HuH-7.5 (cell line): Measurements from ENCODE around the gene MIEF2.
A peak's percentile ranks its signal among the peaks of the same experiment; 100 is the strongest.

ENCODE experiments used
- DNase-seq: peaks from one replicate; pipeline ENCODE4 v3.0.0; 2011; ENCODE audit warnings: low spot score

MIEF2 gene

DNA sequence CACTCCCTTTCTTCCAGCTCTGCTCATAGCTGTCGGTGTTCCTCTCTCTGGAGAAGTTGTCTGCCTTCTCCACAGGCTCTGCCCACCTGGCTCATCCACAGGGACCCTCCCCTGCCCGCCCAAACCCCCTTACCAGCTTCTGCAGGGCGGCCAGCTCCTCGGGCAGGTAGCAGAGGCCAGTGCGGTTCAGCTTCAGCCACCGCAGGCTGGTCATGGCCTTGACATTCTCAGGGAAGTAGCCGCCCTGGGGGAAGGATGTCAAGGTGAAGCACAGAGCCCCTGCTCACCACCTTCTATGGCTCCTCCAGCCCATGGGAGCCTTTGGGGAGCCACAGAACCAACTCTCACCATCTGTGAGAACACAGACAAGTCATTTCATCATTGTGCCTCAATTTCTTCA is 3.7 kb upstream of the MIEF2 start:
- no peak for DNase-seq

DNA sequence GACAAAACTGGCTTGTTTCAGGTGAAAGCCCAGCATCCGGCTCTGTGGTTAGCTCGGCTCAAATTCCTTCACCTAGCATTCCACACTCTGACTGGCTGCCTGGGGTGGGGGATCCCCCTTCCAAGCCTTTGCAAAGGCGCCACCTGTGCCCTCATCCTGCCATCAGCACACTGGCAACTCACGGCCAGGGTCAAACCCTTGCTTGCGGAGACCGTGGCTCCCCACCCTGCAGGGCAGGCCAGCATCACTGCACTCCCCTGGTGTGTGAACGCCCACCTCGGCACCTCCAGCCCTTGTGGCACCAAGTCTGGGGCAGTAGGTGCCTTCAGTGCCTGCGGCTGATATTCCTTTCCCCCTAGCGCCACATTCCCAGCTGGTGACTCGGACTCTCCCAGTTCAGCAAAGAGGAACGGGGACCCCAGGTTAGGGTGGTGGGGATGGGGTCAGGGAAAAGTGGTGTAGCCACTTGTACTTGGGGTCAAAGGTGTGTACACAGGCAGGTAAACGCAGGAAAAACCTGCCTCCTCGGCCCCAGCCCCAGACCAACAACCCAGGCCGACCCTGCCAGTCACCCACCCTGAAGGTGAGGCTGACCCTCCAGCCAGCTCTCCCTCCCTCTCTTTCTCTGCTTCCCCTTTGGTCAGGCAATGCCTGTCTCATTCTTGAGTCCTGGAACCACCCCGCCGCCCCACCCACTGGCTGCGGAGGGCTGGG is 3.0 kb upstream of the MIEF2 start:
- peak; percentile 64 for DNase-seq

DNA sequence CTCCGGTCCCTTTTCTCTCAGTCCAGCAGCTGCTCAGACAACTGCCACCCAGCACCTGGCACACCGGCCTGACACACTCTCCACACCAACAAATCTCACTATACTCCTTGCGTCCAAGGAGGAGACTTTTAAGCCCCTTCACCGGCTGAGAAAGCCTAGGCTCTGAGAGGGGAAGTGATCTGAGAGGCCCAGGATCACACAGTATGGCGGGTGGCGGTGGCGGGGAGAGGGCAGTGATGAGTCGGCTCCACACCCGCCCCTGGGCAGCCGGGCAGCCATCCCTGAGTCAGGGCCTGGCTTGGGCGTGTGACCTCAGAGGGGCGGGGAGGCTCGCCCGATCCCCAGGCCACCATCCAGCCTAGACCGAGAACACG is 2.5 kb upstream of the MIEF2 start:
- peak; percentile 83 for DNase-seq

DNA sequence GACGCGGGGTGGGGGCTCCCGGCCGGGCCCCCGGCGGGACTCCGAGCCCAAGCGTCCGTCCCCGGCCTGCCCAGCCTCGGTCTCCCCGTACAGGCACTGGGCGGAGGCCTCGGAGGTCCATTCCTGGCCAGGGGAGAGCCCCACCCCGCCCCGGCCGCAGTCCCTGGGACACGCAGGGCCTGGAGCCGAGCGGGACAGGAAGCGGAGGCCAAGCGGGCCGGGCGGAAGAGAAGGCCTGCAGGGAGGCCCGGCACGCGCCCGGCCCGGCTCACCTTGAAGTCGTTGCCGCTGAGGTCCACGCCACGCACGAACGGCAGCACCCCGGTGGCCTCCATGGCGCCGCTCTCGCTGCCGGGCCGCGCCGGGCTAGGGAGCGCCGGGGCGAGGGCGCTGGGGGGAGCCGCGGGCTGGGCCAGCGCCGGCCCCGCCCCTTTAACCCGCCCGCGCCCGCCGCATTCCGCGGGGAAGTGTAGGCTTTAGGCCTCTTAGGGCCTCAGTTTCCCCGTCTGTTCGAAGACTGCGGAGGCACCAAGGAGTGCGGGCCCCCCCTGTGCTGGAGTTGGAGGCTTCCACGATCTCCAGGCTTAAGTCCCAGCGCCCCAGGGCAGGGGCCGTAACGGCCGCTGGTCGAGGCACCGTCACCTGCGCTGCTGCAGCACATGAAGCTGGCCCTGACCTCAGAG is 2.0 kb upstream of the MIEF2 start, which contains the start of gene FLII:
FLII (minus strand) TSS at position 383 of the 683 bp plus-strand sequence; CDS start at position 335, 48 bp downstream.
- peak; percentile 67 for DNase-seq

DNA sequence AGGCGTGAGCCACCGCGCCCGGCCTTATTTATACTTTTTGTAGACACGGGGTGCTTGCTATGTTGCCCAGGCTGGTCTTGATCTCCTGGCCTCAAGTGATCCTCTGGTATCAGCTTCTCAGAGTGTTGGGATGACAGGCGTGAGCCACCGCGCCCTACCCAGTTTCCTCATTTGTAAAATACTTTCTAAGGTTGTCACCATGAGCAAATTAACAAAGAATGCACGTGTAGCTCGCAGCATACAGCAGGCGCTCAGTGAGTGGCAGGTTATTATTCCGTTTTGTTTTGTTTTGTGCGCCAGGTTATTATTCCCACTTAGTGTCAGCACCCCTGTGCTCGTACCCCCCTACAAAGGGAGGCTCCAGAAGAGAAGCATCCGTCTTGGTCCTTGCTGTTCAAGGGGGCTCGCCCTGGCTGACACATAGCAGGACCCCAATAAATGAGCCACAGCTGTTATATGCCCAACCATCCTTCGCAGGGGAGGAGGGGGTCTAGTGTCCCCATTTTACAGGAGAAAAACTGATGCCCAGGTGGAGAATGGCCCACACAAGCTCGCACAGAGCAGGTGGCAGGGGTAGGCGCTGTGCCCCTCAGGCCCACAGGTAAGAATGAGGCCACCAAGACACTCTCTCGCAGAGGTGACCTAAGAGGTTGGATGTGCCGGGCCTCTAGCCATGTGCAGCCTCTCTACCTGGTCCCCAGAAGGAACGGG is 686 bp upstream of the MIEF2 start:
- no peak for DNase-seq

DNA sequence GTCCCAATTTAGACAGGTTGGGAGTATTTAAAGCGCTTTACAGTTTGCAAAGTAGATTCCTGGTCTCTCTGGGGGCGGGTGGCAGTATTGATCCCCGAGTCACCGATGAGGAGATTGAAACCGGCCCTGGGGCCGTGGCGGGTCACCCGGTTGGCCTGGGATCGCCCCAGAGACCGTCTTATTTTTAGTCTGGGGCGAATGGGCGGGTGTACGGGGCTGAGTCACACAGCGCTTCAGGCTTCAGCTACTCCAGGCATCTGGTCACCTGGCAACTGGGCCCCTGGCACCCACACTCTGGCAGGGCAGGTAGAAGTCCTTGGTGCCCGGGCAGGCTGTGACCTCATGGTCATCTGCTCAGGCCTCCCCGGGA is 669 bp downstream of the MIEF2 start:
- DNase-seq, result peak; percentile 59

DNA sequence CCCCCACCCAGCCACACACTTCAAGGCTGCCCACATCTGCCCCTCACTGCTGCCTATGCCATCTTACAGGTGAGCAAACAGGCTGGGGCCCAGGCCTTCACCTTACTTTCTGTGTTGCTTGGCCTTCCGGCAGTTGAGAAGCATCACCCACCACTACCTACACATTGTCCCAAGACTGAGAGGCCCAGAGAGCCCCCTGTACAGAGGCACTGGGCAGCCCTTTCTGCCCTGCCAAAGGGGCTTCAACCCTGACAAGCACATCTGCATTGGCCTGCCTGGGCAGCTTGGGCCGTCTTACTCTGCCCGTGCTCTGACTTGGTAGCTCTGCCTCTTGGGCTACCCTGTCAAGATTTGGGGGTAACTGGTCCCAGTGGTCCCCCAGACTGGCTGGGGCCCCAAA is 1.2 kb downstream of the MIEF2 start:
- no peak for DNase-seq

DNA sequence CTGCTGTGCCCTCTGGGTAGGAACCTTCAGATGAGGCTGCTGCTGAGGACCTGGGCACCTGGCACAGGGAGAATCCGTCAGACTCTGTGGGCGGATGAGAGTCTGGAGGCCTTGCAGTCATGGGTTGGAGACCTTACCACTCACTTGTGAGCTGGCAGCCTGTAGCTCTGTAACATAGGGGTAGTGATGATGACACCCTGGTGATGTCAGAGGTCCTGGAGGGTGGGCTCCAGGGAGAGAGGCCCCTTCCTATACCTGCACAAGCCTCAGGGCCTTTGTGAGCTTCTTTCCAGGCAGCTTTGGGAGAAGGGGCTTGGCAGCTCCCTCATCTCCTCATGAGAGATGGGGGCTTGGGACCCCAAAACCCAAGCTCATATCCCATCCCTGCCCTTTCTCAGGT is 1.6 kb downstream of the MIEF2 start:
- DNase-seq, result no peak

DNA sequence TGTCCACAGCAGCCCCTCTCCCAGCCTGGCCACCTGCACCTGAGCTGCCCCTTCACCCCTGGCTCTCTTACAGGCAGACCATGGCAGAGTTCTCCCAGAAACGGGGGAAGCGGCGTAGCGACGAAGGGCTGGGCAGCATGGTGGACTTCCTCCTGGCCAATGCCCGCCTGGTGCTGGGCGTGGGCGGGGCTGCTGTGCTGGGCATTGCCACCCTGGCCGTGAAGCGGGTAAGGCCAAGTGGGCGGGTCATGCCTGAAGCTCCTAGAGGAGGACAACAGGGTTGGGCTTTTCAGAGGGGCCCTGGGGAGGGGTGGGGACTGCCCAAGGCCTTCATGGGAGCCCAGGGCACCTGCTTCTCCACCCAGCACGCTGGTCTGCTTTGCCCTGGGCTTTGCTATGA is 2.2 kb downstream of the MIEF2 start:
- DNase-seq, result no peak

DNA sequence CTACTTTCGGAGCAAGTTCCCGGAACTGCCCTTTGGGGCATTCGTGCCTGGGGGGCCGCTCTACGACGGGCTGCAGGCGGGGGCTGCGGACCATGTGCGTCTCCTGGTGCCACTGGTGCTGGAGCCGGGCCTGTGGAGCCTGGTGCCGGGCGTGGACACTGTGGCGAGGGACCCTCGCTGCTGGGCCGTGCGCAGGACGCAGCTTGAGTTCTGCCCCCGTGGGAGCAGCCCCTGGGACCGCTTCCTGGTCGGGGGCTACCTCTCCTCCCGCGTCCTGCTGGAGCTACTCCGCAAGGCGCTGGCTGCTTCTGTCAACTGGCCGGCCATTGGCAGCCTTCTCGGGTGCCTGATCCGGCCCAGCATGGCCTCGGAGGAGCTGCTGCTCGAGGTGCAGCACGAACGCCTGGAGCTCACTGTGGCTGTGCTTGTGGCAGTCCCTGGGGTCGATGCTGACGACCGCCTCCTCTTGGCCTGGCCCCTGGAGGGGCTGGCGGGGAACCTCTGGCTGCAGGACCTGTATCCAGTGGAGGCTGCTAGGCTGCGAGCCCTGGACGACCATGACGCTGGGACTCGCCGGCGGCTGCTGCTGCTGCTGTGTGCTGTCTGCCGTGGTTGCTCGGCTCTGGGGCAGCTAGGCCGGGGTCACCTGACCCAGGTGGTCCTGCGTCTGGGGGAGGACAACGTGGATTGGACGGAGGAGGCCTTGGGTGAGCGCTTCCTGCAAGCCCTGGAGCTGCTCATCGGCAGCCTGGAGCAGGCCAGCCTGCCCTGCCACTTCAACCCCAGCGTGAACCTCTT is 3.6 kb downstream of the MIEF2 start:
- no peak for DNase-seq

DNA sequence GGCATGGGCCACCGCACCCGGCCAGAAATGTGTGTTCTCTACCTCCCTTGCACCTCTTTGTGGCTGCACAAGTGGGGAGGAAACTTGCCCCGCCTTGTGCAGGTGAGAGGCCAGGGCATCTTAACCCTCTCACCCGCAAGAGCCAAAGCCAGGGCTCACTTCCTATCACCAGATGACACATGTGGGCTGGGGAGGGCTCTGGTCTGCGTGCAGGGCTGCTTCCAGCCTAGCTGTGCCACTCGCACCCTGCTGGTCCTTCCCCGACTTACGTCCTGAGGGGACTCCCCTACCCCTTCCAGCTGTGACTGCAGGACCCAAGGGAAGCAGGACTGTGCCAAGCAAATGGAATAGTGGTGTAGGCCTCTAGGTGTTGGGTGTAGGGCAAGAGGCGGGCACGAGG is 6.9 kb downstream of the MIEF2 start:
- no peak for DNase-seq

DNA sequence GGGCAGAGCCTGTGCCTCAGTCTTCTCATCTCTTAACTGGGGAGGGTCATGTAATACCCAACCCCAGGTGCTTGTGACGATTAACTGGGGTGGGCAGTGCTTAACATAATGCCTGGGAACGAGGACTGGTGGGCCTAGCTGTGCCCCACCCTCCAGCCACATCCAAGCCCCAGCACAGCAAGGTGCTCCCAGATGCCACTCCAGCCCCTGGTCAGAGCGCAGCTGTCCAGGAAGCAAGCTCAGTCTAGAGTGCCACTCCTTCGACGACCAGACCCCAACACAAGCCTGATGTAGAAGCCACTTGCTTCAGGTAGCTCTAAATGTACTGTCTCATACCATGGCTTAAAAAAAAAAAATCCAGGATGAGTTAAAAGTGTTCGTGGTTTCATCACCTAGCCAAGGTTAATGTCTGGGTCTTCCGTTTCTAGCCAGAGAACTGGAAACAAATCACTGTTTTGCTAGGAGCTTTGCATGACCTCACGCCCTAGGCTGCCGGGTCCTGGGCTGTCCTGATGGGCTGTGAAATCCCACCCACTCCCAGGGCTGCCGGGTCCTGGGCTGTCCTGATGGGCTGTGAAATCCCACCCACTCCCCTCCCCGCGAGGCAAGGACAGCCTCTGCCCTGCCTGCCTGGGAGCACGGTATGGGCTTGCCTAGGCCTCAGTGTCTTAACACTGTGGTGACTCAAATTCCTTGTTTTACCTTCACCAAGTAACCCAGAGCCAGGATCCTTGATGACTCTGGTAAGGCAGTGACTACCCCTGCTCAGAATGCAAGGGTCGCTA is 7.7 kb downstream of the MIEF2 start:
- DNase-seq, result no peak

DNA sequence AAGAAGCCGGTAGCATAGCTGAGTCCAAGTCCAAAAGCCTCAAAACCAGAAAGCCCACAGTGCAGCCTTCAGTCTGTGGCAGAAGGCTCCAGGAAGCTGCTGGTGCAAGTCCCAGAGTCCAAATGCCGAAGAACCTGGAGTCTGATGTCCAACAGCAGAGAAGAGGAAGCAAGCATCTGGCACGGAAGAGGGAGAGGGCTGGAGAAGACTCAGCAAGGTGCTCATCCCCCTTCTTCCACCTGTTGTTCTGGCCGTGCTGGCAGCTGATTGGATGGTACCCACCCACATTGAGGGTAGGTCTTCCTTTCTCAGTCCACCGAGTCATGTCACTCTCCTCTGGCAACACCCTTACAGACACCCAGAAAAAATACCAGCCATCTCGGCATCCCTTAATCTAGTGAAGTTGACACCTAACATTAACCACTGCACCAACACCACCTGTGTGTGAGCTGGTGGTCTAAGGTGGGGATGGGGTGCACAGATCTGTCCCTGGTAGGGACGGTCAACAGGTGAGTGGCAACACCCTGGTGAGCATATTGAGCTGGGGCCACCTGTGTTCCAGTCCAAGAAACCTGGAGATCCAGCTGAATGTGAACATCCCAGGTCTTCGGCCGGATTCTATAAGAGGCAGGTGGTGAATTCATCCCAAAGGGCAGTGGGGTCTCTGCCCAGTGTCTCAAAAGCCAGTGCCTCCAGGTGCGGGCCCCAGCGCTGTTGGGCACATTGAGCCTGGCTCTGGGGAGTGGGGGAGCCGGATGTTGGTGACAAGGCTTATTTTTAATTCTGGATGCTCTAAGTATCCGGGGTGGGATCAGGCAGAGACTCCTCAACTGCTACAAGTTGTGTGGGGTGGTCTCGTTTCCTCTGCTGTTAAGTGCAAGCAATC is 9.8 kb downstream of the MIEF2 start:
- DNase-seq, result no peak

DNA sequence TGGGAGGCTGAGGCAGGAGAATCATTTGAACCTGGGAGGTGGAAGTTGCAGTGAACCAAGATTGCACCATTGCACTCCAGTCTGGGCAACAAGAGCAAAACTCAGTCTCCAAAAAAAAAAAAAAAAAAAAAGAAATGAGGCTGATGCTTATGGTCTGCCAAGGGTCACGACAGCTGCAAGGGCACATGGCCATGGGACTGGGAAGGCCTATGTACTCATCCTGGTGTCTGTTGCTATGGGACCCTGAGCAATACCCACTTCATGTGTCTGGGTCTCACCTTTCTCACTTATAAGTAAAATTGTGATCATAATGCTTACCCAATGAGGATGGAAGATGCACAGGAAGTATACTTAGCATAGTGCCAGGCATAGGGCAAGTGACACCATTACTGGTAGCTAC is 16.6 kb downstream of the MIEF2 start:
- no peak for DNase-seq

DNA sequence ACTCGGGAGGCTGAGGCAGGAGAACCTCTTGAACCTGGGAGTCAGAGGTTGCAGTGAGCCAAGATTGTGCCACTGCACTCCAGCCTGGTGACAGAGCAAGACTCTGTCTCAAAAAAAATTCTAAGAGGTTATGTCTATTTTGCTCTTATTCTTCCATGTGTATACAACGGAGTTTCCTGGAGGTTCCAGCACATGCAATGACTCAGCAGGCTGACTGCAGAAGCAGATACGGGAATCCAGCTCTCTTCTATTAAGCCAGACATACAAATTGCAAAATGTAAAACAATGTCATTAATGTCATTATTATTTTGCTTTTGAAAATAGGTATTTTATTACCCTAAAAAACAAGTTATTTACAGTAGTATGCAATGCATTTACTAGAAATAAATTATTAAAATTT is 18.4 kb downstream of the MIEF2 start:
- no peak for DNase-seq

DNA sequence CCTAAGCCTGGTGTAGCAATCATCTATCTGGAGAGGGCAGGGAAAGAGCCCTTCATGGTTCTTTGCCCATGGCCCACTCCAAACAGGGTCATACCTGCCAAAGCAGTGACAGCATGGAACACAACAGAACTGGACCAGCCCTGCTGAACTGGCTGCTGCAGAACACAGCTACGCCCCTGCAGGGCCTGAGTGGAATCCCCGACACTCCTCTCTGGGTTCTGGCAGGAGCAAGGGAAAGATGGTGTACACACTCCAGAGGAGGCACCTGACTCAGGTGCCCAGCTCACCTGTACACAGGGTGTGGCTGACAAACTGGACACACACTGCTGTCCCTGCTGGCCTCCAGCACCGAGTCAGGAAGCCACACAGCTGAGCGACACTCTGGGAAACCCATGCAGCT is 19.8 kb downstream of the MIEF2 start:
- DNase-seq, result no peak

DNA sequence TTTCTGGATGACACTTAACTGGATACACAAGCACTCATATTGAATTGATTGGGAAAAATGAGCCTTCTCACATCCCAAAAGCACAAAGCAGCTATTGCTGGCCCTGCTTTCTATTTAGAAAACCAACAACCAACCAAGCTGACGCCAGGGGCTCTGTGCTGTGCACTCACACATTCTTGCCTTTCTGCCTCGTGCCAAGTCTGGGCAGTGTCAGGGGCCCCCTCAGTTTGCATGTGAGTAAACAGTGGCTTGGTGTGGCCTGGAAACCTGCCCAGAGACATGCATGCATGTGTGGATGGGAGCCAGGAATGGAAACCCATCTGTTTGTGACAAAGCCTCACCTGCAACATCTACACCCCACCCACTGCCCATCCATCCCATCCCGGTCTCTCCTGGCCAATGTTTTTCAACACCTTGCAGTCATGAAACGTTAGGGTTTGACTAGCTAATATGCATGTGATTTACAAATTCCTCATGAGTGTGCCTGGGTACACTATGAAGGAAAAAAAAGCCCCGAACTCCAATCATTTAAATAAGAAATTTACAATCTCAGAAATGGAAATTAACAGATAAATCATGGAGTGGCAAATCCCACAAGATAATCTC is 20.4 kb downstream of the MIEF2 start:
- DNase-seq, result no peak

DNA sequence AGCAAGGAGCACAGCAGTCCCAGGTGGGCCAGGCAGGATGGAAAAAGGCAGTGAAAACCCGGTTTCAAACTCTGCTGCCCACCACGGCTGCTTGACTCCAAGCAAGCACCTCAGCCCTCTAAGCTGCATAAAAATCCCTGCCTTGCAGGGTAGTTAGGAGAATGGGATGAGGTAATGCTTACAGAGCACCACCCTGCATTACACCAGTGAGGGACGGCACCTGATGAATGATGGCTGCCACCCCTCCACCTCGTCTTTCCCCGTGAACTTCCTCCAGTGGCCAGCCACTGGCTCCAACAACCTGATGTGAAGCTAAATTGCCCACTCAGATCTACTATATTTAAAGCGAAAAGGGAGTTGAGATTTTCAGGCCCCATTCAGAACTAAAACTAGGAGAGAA is 21.3 kb downstream of the MIEF2 start:
- DNase-seq, result no peak

DNA sequence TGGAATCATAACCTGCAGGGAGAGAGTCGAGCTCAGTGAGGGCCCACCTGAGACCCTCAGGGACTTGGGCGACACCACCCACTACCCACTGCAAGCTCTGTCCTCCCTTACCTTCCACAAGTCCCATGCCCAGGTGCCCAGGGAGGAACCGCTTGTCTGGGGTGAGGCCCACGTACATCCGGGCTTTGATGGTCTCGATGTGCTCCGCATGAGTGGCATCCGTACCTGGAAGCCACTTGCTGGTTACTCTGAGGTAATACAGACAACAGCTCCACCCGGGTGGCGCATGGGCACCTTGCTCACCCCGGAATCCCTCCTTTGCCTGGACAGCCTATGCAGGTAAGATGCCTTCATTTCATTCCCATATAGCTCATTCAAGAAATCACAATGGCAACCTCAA is 24.8 kb downstream of the MIEF2 start:
- DNase-seq, result no peak
